ENCODE data around the gene SNRNP200.

DNA sequence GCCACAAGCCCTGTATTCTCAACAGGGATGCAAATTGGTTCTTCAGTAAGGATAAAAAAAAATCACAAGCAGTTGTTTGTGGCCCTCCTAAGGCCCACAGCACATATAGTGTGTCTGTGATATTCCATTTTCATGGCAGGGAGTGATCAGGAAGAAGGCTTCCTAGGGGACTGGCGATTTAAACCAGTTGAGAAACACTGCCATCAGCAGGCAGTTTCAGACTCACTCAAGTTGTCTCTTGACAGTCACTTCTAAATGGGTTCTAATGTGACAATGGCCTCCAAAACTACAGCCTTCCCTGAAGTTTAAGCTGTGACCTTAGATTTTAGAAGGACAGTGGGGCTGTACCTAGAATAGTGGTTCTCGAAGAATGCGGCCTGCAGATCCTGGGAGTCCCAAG is 33.4 kb downstream of the SNRNP200 start:
- TF ChIP-seq, protein P1, sequence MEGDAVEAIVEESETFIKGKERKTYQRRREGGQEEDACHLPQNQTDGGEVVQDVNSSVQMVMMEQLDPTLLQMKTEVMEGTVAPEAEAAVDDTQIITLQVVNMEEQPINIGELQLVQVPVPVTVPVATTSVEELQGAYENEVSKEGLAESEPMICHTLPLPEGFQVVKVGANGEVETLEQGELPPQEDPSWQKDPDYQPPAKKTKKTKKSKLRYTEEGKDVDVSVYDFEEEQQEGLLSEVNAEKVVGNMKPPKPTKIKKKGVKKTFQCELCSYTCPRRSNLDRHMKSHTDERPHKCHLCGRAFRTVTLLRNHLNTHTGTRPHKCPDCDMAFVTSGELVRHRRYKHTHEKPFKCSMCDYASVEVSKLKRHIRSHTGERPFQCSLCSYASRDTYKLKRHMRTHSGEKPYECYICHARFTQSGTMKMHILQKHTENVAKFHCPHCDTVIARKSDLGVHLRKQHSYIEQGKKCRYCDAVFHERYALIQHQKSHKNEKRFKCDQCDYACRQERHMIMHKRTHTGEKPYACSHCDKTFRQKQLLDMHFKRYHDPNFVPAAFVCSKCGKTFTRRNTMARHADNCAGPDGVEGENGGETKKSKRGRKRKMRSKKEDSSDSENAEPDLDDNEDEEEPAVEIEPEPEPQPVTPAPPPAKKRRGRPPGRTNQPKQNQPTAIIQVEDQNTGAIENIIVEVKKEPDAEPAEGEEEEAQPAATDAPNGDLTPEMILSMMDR (optimal IDR thresholded peaks at IDR 0.05 in 1 of 3, IDR thresholded peaks at IDR 0.05 in 1 of 3, conservative IDR thresholded peaks at IDR 0.05 in 1 of 3; ENCODE audit: extremely low read depth in 1 of 3, insufficient read depth in 2 of 3, low read length in 3 of 3): no peak
- TF ChIP-seq EZH2 (IDR thresholded peaks at IDR 0.05; ENCODE audit: low read length): no peak
